Measurements from ENCODE around the gene MFNG. TPM values are rescaled to one million over a fixed set of nuclear protein-coding genes. Genes with fewer than 3 reads are reported as not detected.

MFNG gene
- total RNA-seq, 1 donor from 2014 or later = 163 TPM

- peak; percentile 52 for DNase-seq
These were observed 65.3 kb downstream of the MFNG start for GRCh38 chr22:37420686-37421467.

GRCh38 chr22:37419969-37420685, 66.1 kb downstream of the MFNG start:
- peak; percentile 27 for DNase-seq

GRCh38 chr22:37419370-37419968, 66.7 kb downstream of the MFNG start:
- DNase-seq = no peak

Other genes starting within 250 kb of the MFNG start
- gene RAC2, start 242.1 kb downstream of the MFNG start, total RNA-seq = 11.2 and 32.4 TPM in 2 replicates
- under 0.01 TPM in 1 of 2 replicates, not detected in the other for gene CYTH4, start 203.9 kb downstream of the MFNG start, total RNA-seq
- under 0.01 and 0.14 TPM in 2 replicates for gene ELFN2, start 58.9 kb downstream of the MFNG start, total RNA-seq
- 55.8 and 61.6 TPM in 2 replicates for gene CARD10, start 33.0 kb upstream of the MFNG start, total RNA-seq
- gene CDC42EP1, start 74.1 kb upstream of the MFNG start, total RNA-seq = 22.6 and 25.8 TPM in 2 replicates
- gene LGALS2, start 93.7 kb upstream of the MFNG start, total RNA-seq = not detected in 2 replicates
- gene GGA1, start 122.5 kb upstream of the MFNG start, total RNA-seq = 48.3 and 55.3 TPM in 2 replicates
- gene SH3BP1, start 153.3 kb upstream of the MFNG start, total RNA-seq = 0.85 and 2.7 TPM in 2 replicates
- gene PDXP, start 172.3 kb upstream of the MFNG start, total RNA-seq = 9.0 and 13.3 TPM in 2 replicates
- 2,321 and 4,948 TPM in 2 replicates for gene LGALS1, start 189.3 kb upstream of the MFNG start, total RNA-seq
- 22.9 and 23.1 TPM in 2 replicates for gene NOL12, start 200.0 kb upstream of the MFNG start, total RNA-seq
- 165 and 227 TPM in 2 replicates for gene TRIOBP, start 210.7 kb upstream of the MFNG start, total RNA-seq

Data from dermis blood vessel endothelial cell (primary cell).